RKO (cell line): Measurements from ENCODE around the gene MTOR.

ENCODE experiments used
- DNase-seq: peaks from one replicate; pipeline ENCODE4 v3.0.0-alpha.2; 2016; ENCODE audit warnings: low spot score

Gene MTOR

DNA sequence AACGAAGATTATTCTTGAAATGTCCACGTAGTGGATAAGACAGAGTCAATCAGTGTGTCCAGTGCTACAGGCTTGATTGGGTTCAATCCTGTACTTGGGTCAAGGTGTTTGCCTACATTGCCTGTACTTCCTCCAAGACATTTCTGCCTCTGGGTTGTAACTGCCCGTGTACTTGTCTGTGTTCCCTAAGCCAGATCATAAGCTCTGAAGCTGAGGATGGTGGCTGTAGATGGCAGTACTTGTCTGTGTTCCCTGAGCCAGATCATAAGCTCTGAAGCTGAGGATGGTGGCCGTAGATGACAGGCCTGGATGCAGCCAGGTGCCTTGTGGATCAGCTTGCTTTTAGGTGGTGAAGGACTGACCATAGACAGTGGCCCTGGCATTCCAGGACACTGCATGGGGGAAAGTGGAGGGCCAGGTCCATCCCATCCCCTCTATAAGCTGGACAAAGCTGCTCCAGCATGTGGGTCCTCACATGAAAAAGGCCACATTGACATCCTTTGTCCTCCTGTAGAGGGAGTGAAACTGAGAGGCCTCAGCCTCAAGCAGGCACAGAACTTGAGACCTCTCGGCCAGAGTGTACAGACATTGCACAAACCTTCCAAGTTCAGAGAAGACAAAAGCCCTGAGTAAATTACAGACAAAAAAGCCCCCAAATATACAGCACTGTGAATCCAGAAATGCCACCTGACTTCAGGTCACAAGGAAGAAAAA lies 200.5 kb downstream of the MTOR start:
- DNase-seq = no peak

DNA sequence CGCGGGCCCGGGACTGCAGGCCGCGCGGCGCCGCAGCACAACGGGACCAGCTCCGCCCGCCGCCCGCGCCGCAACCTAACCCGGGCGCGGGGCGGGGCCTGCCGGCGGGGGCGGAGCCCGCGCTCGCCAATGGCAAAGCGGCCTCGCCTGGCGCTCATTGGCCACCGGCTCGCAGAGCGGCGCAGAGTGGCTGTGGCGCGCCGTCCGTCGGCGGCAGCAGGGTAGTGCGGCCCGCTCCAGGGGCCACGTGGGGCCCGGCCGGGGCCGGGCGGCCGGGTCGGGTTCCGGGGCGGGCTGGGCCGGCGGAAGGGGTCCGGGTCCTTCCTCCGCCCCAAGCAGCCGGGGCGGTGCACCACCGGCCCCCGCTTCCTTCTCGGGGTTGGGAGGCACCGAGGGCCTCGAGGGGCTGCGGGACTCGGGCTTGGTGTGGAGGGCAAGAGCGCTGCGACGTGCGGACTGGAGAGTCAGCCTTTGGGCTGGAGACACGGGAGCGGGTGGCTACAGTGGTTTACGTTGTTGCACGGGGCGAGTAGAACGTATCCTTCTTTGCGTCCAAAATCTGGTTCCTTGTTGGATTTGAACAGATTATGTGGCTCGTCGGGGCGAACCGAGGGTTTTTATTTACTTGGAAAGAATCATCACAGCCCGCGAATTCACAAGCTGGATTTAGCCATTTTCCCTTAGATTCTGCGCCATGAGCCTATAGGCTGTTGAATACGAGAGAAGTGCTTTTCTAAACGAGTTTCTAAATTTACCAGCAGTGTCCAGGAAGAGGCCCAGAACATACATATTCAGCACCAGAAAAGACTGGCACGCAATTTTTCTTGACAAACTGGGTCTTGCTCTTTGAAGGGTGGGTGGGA lies 202.2 kb downstream of the MTOR start, which contains the start of gene SRM:
SRM (minus strand) TSS at position 51 of the 863 bp plus-strand sequence. CDS start 75 bp downstream, outside the sequence.
- peak; percentile 91 for DNase-seq

DNA sequence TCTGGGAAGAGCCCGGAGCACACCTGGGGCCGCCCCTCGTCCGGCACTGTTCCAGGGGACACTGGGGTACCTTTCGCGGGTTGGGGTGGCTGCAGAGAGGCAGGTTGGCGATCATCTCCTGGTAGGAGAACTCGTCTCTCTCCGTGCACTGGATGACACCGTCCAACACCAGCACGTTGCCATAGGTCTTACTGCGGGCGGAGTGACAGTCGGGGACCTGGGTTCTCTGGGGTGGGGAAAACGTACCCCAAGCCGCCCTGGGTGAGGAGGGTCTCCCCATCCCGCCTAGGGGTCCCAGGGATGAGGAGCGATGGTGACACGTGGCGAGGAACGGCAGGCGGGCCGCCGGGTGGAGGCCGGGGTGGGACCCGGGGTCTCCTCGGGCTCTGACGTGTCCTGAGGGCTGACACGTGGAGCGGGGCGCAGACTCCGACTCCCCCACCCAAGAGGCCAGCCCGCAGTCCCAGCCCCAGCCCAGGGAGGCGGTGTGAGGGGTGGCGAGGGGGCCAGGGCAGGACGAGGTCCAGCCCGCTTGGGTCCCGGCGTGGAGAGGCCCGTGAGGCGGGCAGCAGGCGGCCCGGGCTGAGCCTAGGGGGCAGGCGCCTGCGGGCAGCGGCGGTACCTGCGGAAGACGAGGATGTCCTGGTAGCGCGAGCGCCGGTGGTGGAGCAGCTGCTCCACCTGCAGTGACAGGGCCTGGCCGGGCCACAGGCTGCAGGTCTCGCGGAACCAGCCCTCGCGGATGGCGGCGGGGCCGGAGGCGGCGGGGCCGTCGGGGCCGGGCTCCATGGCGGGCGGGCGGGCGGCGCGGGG lies 203.0 kb downstream of the MTOR start:
- peak; percentile 44 for DNase-seq

DNA sequence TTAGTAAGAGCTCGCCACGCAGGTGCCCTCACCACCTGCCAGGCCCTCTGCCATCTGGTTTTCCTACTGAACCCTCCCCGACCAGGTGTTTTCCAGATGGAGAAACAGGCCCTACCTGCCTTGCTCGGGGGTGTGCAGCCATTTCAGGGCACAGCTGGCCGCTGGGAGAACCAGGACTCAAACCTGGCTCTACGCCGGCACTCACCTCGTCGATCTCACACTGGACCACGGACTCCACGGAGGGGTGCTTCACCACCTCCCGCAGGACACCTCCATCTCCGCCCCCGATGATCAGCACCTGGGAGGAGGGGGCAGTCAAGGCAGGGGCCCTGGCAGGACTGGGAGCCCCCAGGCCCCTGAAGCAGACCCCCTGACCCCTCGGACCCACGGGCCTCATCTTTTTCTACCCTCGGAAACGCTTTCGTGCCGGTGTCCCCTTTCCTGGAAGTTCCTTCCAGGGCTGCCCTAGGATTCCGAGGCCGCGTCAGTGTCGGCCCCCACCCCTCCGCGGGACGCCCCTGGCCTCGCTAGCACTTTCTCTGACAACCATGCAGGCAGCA lies 203.7 kb downstream of the MTOR start:
- no peak for DNase-seq

DNA sequence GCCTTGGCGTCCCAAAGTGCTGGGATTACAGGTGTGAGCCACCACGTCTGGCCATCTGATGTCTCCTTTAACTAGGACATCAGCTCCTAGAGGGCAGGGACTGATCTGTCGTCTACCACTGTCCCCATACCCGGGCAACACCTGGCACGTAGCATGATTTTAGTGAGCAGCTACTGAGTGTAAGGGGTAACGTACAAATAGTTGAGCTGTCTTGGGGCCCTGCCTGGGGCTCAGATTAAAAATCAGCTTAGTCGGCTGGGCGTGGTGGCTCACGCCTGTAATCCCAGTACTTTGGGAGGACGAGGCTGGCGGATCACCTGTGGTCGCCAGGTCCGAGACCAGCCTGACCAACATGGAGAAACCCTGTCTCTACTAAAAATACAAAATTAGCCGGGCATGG lies 204.3 kb downstream of the MTOR start:
- no peak for DNase-seq

DNA sequence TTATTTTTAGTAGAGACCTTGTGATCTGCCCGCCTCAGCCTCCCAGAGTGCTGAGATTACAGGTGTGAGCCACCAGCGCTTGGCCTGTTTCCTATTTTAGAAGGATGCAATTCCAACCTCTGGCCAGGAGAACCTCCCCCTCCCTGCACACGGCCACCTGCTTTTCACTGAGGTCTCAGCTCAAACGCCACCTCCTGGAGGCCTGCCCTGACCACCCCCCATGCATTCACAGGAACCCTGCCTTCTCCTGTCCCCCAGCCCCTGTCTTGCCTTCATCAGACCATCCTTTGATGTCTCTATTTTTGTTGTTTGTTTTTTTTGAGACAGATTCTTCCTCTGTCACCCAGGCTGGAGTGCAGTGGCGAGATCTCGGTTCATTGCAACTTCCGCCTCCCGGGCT lies 204.9 kb downstream of the MTOR start:
- DNase-seq = no peak
